D341Med (cell line): ENCODE measurements around the gene RGS9.
"Not testable (repeated sequence)": the region's sequence is repeated elsewhere in the genome, so short reads cannot be mapped to it uniquely, and the experiment has no call there.

Experiments
- DNase-seq: peaks from one replicate; pipeline ENCODE4 v3.0.0; 2012; ENCODE audit warnings: low spot score

RGS9 gene

GRCh38 chr17:65137021-65137939, at the start of gene RGS9:
Gene RGS9 (plus strand): TSS chr17:65137370. CDS start chr17:65137541, 171 bp downstream.
- DNase-seq, result peak; percentile 99

DNA sequence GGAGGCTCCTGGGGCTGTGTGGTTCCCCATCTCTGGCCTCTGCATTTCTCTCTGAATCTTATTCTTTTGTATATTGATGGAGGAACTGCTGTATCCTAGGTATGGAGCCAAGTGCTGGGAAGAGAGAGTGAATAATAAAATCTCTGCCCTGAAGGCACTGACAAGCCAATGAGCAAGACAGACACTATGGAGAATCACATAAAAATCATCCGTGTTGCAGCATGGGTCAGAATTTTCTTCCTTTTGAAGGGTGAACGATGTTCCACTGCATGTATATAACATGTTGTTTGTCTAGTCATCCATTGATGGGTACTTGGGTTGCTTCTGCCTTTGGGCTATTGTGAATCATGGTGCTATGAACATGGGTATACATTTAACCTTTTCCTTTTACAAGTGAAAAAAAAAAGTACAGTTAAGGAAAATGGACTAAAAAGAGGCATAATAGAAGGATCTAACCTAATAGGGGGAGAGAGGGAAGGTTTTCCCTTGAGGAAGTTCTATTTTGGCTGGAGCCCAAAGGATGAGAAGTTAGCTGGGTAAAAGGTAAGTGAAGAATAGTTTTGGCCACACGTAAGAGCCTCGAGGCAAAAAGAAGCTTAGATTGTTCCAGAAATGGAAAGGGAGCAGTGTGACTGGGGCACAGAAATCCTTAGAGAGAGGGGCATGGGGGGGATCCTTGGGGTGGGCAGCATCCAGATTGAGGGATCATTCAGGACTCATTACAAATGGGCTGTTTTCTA, 48.4 kb upstream of the RGS9 start:
- no peak for DNase-seq

DNA sequence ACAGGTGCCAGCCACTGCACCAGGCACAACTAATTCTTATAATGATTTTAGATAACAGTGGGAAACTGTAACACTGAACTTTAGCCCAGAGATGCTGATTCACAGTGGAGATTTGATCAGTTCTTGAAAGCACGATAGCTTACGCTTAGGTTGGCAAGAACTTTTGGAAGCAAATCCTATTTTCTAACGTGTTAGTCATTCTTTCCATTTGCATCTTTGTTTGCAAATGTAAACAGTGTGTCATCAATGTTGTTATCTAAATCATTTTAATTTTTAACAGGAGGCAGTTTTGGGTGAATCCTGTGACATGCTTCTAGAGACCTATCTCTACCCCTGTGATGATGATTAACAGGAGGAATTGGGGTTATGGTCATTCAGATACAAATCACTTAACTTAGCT, 44.9 kb upstream of the RGS9 start:
- DNase-seq, result no peak

- not testable (repeated sequence) for DNase-seq
Measured at GRCh38 chr17:65092721-65093356, 44.3 kb upstream of the RGS9 start.

DNA sequence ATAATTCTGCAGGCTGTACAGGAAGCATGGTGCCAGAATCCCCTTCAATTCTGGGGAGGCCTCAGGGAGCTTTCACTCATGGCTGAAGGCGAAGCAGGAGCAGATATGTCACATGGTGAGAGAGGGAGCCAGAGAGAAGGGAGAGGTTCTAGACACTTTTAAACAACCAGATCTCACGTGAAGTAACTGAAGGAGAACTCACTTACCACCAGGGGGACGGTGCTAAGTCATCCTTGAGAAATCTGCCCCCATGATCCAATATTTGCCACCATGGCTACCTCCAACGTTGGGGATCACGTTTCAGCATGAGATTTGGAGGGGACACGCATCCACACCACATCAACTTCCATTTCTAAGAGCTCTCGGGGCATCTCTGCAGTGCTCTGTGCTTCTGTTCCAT, 43.2 kb upstream of the RGS9 start:
- no peak for DNase-seq

- DNase-seq, result no peak
Measured at GRCh38 chr17:65095465-65095864, 41.7 kb upstream of the RGS9 start.

DNA sequence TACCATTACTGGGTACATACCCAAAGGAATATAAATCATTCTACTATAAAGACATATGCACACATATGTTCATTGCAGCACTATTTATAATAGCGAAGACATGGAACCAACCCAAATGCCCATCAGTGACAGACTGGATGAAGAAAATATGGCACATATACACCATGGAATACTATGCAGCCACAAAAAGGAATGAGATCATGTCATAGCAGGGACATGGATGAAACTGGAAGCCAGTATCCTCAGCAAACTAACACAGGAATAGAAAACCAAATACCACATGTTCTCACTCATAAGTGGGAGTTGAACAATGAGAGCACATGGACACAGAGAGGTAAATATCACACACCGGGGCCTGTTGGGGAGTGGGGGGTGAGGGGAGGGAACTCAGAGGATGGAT, 40.8 kb upstream of the RGS9 start:
- DNase-seq, result not testable (repeated sequence)

DNA sequence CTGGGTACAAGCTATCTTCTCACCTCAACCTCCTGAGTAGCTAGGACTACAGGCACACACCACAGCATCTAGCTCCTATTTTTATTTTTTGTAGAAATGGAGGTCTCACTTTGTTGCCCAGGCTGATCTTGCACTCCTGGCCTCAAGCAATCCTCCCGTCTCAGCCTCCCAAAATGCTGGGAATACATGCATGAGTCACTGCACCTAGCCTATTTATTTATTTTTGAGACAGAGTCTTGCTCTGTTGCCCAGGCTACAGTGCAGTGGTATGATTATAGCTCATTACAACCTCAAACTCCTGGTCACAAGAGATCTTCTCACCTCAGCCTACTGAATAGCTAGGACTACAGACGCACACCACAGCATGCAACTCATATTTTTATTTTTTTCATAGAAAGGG, 40.1 kb upstream of the RGS9 start:
- DNase-seq, result no peak

GRCh38 chr17:65099475-65099874, 37.7 kb upstream of the RGS9 start:
- no peak for DNase-seq

DNA sequence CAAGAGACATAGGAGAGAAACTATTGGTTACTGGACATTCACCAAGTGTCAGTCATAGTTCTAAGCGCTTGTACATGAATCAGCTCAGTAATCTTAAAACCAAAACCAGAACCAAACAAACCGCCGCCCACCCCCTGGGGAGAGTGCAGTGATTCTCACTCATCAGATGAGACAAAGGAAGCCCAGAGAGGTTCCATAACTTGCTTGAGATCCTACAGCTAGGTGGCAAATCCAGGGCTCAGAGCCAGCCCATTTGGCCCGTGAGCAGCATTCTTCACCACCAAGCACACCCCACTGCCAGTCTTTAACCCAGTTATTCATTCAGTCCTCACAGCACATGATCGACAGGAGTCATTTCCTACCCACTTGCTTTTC, 37.2 kb upstream of the RGS9 start:
- DNase-seq, result no peak

GRCh38 chr17:65100316-65101140, 36.6 kb upstream of the RGS9 start:
- DNase-seq, result peak; percentile 99

- DNase-seq, result no peak
Measured at GRCh38 chr17:65101371-65101770, 35.8 kb upstream of the RGS9 start.

- no peak for DNase-seq
Measured at GRCh38 chr17:65102235-65102634, 34.9 kb upstream of the RGS9 start.

DNA sequence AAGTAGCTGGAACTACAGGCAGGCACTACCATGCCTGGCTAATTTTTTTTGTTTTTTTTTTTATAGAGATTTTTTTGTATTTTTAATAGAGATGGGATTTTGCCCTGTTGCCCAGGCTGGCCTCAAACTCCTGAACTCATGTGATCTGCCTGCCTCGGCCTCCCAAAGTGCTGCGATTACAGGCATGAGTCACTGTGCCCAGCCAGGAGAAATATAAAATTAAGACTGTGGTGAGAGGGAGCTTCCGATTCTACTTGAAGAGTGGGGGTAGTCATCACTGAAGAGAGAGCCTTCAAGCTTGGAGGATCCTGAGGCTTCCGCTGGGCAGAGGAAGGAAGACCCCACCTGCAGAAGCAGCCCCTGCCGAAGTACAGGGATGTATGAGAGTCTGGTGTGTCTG, 34.4 kb upstream of the RGS9 start:
- no peak for DNase-seq

- no peak for DNase-seq
Measured at GRCh38 chr17:65103431-65103830, 33.7 kb upstream of the RGS9 start.

- DNase-seq, result no peak
Measured at GRCh38 chr17:65103896-65104295, 33.3 kb upstream of the RGS9 start.

- DNase-seq, result no peak
Measured at GRCh38 chr17:65104541-65104940, 32.6 kb upstream of the RGS9 start.

GRCh38 chr17:65104973-65105372, 32.2 kb upstream of the RGS9 start:
- no peak for DNase-seq

DNA sequence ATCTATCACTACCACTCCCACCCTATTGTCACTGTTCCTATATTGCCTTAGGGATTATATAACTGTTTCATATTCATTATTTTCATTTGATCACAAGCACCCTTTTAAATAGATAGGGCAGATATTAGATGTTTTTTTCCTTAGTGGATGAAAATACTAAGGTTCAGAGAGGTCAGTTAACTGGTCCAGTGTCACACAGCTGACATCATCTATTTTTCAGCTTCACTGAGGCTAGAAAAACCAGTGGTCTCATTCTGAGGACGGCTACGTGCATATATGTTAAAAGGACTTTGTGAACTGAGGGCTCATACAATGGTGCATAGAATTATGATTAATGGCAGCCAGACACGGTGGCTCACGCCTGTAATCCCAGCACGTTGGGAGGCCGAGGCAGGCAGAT, 29.0 kb upstream of the RGS9 start:
- no peak for DNase-seq

DNA sequence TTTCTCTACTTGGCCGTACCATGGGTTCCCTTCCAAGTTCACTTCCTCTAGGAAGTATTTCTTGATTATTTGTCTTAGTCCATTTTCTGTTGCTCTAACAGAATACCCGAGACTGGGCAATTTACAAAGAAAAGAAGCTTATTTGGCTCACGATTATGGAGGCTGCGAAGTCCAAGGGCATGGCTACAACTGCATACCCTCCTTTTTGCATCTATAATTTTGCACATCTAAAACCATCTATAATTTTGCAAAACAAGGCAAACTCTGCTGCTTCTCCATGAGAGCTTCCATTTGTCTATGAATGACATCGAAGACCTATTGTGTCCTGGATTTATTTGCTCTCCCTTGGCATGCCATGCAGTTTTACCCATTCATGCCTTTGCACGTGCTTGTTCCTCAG, 27.6 kb upstream of the RGS9 start:
- DNase-seq, result no peak

DNA sequence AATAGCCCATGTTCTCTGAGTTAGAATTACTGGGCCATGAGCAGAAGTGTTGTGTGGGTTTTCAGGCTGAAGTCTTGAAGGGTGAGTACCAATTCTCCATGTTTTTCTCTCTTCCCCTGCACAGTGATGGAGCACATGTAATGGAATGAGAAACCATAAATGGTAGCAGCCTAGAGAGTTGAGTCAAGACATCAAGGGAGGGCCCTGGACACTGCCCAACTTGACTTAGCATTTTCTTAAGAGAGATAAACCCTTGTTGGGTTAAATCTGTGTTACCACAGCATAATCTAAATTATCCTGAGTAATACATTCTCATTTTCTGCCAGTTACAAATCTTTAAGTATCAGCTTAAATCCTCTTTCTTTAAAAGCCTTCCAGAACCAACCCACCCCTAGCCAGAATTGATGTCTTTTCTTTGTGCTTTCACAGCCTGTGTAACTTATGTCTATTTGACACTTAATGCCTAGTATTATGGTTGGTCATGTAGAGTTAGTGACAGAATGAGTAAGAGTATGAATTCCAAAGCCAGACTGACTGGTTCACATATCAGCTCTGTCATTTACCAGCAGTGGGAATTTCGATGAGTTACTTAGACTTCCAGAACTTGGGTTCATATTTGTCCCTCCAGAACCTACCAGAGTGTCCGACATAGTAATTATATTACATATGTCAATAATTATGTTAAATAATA, 27.0 kb upstream of the RGS9 start:
- no peak for DNase-seq
